Stimulated activated CD8-positive, alpha-beta memory T cell treated with anti-CD3 and anti-CD28 coated beads, Interleukin-7, amount 100 ng/mL, for 1 hour (primary cell): ENCODE results near the gene RGCC.
"Not testable (repeated sequence)": the region's sequence is repeated elsewhere in the genome, so short reads cannot be mapped to it uniquely, and the experiment has no call there.

ENCODE experiments used
- DNase-seq, 2 donors: peaks; one replicate each; pipeline ENCODE4 v3.0.0-alpha.2; 2020; ENCODE audit warnings: low read depth in 2 of 2

The RGCC gene, protein sequence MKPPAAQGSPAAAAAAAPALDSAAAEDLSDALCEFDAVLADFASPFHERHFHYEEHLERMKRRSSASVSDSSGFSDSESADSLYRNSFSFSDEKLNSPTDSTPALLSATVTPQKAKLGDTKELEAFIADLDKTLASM

DNA sequence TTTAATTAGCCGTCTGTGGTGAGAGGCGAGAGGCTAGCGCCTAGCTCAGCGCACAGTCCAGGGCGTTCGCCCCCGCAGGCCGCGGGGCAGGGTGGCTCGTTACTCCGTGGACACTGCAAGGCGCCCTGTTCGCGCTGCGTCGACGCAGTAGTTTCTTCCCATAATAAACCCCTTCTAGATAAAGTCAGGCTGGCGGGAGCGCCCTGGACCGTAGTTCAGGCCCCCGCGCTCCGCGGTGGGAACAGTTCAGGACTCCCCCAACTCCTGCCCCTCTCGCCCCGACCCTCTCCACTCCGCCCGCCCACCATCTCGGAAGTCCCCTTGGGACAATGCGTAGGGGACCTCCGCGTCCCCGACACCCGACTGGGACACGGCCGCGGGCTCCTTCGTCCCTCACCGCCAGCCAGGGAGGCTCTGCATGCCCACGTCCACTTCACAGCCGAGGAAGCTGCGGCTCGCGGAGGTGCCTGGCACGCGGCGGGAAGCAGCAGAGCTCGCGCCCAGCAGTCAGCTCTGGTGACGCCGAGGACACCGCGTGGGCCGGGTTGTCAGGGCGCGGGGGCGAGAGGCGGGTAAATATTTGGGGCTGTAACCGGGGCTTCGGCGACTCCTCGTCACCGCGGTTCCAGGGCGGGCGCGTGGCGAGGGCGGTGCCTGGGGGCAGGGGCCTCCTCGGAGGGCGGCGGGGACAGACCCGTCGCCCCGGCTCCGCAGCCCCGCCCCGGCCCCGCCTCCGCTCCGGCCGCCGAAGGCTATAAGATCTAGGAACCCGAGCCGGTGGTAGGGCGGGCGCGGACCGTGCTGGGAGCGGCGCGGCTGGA is at the start of gene RGCC:
RGCC (plus strand) TSS at position 783 of the 821 bp plus-strand sequence. CDS start 158 bp downstream, outside the sequence.
- DNase-seq: peak; percentile 87 to 88

DNA sequence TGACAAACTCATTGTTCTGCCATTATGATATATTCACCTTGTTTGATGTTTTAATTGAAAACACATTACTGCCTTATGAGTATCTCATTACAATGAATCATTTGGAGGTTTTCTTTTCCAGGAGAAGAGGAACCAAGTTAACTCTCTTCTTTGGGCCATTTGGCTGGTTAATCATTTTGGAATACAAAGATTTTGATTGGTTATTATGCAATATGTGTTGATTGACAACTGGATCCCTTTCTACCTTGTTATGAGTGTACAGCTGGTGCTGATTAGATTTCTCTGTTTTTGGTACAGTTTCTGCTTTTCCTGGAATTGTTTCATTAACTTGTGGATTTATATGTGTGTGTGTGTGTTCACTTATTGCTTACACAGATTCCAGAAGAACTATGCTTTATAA is 49.2 kb upstream of the RGCC start:
- DNase-seq: no peak

GRCh38 chr13:41408746-41409145 is 48.6 kb upstream of the RGCC start:
- no peak for DNase-seq

- DNase-seq: no peak
These were observed 47.7 kb upstream of the RGCC start for GRCh38 chr13:41409611-41410010.

DNA sequence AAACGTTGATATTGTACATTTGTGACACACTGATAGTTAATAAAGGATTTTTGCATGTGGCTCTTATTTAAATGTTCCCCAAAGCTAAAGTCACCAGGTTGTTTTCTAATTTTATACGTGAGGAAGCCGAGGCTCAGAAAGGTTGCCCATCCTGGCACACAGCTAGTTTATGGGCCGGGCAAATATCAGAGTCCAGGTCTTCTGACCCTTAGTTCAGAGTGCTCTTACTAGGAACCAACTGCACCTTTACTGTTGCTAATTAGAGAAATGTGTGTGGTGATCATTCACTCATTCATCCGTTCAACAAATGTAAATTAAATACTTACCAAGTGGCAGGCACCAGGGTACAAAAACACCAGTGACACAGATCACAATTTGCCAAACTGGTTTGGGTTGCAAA is 46.3 kb upstream of the RGCC start:
- no peak for DNase-seq

DNA sequence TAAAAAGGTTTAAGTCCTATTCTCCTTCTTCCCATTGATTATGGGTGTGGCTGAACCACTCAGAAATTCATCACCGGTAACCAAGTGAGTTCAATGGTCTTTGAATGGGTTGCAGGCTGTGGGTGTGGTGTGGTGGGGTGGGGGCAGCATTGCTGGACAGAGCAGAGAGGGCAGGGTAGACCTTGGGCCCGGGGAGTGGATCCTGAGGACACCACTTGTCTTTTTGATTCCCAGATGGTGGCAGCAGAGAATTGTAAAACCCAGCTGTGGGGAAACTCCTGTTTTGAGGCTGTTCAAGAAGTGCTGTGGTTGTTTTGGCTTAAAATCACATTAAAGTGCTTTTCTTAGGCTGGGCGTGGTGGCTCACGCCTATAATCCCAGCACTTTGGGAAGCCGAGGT is 45.8 kb upstream of the RGCC start:
- no peak for DNase-seq

DNA sequence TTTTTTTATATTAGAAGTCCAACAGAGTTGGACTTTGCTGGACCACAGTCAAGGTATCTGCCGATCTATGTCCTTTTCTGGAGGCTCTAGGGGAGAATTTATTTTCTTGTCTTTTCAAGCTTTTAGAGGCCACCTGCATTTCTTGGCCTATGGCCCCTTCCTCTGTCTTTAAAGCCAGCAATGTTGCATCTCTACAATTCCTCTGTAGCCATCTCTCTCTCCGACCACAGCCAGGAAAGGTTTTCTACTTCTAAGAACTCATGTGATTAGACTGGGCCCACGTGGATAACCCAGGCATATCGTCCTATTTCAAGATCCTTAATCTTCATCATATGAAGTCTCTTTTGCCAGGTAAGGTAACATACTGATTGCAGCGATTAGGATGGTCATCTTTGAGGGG is 43.5 kb upstream of the RGCC start:
- no peak for DNase-seq

DNA sequence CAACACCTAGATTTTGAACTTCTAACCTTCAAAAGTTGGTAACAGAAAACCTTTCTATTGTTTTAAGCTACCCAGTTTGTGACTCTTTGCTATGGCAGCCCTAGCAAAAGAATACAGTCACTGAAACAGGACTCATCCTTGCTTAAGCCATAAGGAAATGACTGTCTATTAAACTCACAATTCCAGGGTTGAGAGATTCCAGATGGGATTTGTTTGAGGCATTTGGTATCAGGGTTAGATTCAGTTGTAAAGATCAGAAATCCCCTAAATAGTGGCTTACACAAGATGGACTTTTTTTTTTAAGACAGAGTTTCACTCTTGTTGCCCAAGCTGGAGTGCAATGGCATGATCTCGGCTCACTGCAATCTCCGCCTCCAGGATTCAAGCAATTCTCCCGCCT is 41.1 kb upstream of the RGCC start:
- no peak for DNase-seq

GRCh38 chr13:41418027-41418426 is 39.3 kb upstream of the RGCC start:
- no peak for DNase-seq

- no peak for DNase-seq
These were observed 38.6 kb upstream of the RGCC start for GRCh38 chr13:41418731-41419130.

GRCh38 chr13:41419206-41419605 is 38.1 kb upstream of the RGCC start:
- DNase-seq: no peak

- DNase-seq: no peak
These were observed 37.2 kb upstream of the RGCC start for GRCh38 chr13:41420146-41420545.

DNA sequence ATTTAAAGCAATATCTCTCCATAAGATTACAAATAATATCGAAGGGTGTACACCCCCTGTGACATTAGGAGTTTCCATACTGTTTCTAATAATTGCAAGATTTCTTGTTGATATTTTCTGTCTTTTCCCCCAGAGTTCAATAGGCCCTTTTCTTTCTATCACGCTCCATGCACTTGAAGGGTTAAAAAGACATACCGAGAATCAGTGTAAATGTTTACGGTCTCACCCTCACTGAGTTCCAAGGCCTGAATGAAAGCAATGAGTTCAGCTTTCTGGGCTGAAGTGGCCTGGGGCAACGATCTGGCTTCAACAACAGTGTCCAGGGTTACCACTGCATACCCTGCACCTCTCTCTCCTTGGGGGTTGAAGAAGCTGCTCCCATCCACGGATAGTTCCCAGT is 36.0 kb upstream of the RGCC start:
- DNase-seq: not testable (repeated sequence)

DNA sequence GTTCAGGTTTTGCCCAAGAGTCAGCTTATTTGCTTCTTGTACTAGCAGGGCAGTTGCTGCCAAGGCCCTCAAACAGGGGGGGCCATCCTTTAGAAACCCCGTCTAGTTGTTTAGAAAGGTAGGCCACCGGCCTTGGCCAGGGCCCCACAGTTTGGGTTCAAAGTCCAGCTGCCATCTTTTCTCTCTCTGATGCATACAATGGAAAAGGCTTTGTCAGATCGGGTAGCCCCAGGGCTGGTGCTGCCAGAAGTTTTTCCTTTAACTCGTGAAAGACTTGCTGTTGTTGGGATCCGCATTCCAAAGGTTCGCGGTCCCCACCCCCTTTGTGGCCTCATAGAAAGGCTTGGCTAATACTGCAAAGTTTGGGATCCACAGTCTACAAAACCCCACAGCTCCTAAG is 35.4 kb upstream of the RGCC start:
- not testable (repeated sequence) for DNase-seq

- DNase-seq: not testable (repeated sequence)
These were observed 34.1 kb upstream of the RGCC start for GRCh38 chr13:41423259-41423658.

DNA sequence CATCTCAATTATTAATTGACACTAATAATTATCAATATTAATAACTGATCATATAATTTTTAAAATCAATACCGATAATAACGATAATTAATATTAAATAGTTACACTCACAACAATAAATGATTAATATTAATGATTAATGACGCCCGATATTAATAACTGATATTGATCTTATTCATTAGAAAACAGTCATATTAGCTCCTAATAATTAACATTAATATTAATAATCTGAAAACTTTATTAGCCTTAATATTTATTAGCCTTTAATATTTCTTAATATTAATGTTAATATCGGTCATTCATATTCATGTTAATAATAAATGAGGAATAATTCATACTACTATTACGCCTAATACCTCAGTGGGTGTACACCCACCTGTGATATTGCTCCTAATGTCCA is 32.7 kb upstream of the RGCC start:
- DNase-seq: not testable (repeated sequence)

DNA sequence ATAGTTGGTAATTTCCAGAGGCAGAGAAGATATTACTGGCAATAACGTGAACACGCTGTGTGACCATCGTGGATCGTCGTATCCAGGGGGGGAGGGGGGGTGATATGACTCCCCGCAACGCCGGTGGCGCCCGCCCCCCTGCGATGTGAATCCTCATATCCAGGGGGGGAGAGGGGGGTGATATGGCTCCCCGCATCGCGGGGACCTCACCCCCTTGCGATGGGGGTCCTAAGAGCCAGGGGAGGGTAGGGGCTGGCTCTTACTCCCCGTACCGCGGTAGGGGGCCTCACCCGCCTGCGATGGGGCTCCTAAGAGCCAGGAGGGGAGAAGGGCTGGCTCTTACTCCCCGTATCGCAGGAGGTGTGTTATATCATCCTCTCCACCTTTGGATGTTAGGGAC is 31.3 kb upstream of the RGCC start:
- DNase-seq: no peak

DNA sequence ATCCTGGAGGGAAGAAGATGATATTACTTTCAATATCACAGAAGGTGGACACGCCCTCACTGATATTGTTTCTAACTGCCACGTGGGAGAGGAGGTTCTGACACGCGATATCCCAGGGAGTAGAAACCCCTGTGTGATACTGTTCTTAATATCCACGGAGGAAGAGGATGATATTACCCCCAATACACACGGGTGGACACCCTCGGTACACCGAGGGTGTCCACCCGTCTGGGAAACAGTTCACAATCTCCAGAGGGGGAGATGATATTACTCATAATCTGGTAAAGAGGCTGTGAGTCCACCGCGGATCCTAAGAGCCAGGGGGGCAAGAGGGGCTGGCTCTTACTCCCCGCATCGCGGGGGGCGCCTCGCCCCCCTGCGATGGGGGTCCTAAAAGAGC is 29.7 kb upstream of the RGCC start:
- DNase-seq: no peak

DNA sequence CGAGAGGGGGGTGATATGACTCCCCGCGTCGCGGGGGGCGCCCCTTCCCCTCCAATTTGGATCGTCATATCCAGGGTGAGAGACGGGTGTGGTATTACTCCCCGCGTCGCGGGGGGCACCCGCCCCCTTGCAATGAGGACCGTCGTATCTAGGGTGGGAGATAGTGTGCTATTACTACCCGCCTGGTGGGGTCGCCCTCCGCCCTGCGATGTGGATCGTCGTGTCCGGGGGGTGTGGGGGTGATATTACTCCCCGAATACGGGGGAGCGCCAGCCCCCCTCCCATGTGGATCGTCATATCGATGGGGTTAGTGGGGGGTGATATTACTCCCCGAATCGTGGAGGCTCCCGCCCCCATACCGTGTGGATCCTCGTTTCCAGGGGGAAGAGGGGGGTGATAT is 29.2 kb upstream of the RGCC start:
- peak; percentile 7 to 14 for DNase-seq

DNA sequence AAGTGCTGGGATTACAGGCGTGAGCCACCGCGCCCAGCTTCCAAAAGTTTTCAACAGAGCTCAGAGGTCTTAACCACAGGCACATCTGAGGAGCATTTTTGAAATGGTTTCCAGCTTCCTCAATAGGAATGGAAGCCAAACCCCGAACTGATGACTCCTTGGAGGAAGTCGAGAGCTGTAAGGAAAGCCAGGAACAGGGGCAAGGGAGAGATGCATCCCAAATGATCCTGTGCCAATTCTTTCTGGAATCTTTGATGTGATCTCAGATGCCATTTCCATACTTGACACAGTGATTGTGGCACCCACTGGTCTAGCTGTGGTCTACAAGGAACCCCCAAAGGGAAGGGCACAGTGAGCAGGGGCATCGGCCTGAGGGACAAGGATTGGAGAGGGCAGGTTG is 23.3 kb upstream of the RGCC start:
- not testable (repeated sequence) for DNase-seq

GRCh38 chr13:41434831-41435520 is 22.4 kb upstream of the RGCC start:
- DNase-seq: no peak

- no peak for DNase-seq
These were observed 13.4 kb upstream of the RGCC start for GRCh38 chr13:41443969-41444368.

- no peak for DNase-seq
These were observed 4.9 kb upstream of the RGCC start for GRCh38 chr13:41452462-41452861.
